ENCODE results near the gene ADAMTS16.

DNA sequence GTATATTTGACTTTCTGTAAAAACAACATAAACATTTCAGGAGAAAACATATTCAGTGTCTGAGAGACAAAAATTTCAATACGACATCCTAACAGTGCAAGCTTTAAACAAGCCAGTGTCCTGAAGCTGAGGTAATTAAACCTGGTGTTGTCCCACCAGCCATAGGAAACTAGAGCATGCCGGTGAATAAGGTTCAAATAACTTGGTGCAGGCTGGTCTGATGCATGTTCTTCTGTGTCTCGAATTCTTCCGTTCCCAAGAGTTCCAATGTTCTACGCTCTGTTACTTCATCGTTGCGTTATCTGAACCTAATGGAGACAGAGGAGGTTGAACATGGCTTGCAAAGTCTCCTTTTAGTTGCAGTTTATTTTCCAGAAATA is 48.9 kb downstream of the ADAMTS16 start:
- no peak for TF ChIP-seq ESRRB (CRISPR knock-in tag; IDR thresholded peaks at IDR 0.05; ENCODE audit: borderline replicate concordance)
- TF ChIP-seq MYC (IDR thresholded peaks at IDR 0.05; ENCODE audit: low read depth, low read length) = no peak
- TF ChIP-seq MYC (CRISPR knock-in tag; IDR thresholded peaks at IDR 0.05; ENCODE audit: borderline replicate concordance, low read depth) = no peak
- no peak for TF ChIP-seq CBFA2T2 (conservative IDR thresholded peaks at IDR 0.05)
- TF ChIP-seq, protein P1, sequence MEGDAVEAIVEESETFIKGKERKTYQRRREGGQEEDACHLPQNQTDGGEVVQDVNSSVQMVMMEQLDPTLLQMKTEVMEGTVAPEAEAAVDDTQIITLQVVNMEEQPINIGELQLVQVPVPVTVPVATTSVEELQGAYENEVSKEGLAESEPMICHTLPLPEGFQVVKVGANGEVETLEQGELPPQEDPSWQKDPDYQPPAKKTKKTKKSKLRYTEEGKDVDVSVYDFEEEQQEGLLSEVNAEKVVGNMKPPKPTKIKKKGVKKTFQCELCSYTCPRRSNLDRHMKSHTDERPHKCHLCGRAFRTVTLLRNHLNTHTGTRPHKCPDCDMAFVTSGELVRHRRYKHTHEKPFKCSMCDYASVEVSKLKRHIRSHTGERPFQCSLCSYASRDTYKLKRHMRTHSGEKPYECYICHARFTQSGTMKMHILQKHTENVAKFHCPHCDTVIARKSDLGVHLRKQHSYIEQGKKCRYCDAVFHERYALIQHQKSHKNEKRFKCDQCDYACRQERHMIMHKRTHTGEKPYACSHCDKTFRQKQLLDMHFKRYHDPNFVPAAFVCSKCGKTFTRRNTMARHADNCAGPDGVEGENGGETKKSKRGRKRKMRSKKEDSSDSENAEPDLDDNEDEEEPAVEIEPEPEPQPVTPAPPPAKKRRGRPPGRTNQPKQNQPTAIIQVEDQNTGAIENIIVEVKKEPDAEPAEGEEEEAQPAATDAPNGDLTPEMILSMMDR (IDR thresholded peaks at IDR 0.05 in 2 of 3, conservative IDR thresholded peaks at IDR 0.05 in 1 of 3; ENCODE audit: insufficient read depth in 2 of 3, low read depth in 1 of 3, low read length in 3 of 3) = no peak
